Astrocyte (in vitro differentiated cells and primary cell): Measurements from ENCODE around the gene SEC62.

ENCODE experiments used
- EZH2 ChIP-seq: IDR thresholded peaks from 2 replicates; pipeline ENCODE4 v1.6.1; 2012; ENCODE audit warnings: mild to moderate bottlenecking, low read length, inconsistent platforms; ENCODE audit not compliant: insufficient read depth
- TF ChIP-seq, protein P1 (sequence below): IDR thresholded peaks from 2 replicates; pipeline ENCODE4 v1.5.1; 2011; ENCODE audit warnings: low read depth, mild to moderate bottlenecking, inconsistent platforms, low read length, moderate library complexity; ENCODE audit not compliant: insufficient read depth

DNA sequence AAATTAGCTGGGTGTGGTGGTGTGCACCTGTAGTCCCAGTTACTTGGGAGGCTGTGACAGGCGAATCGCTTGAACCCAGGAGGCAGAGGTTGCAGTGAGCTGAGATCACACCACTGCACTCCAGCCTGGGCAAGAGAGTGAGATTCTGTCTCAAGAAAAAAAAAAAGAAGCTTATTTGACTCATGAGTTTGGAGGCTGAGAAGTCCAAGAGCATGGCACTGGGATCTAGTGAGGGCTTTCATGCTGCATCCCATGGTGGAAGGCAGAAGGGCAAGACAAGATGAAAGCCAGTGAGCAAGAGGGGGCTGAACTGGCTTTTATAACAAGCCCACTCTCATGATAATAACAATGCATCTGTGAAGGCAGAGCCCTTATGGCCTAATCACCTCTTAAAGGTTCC is 33.4 kb downstream of the SEC62 start:
- TF ChIP-seq, protein P1, sequence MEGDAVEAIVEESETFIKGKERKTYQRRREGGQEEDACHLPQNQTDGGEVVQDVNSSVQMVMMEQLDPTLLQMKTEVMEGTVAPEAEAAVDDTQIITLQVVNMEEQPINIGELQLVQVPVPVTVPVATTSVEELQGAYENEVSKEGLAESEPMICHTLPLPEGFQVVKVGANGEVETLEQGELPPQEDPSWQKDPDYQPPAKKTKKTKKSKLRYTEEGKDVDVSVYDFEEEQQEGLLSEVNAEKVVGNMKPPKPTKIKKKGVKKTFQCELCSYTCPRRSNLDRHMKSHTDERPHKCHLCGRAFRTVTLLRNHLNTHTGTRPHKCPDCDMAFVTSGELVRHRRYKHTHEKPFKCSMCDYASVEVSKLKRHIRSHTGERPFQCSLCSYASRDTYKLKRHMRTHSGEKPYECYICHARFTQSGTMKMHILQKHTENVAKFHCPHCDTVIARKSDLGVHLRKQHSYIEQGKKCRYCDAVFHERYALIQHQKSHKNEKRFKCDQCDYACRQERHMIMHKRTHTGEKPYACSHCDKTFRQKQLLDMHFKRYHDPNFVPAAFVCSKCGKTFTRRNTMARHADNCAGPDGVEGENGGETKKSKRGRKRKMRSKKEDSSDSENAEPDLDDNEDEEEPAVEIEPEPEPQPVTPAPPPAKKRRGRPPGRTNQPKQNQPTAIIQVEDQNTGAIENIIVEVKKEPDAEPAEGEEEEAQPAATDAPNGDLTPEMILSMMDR, result no peak
- no peak for TF ChIP-seq EZH2
